ENCODE results near the gene BICDL2.

Gene BICDL2

GRCh38 chr16:3047387-3047720, 10.6 kb upstream of the BICDL2 start:
- Histone ChIP-seq H3K9me3 (replicated peaks in 1 of 2; ENCODE audit: control insufficient read depth in 2 of 2, insufficient read depth in 1 of 2, low read depth in 1 of 2, low read length in 2 of 2) (peaks cover 0 to 2% of the 10 kb centered on the region in 2 donors), H3K14ac (ENCODE audit: low read length) (no peak overlapping the region), H2AFZ (ENCODE audit: low read length) (no peak overlapping the region), H3K4me1 (ENCODE audit: control insufficient read depth in 2 of 2, insufficient read depth in 1 of 2, low read depth in 1 of 2, low read length in 2 of 2) (peaks cover 0 to 1% of the 10 kb centered on the region in 2 donors), H3K36me3 (replicated peaks in 1 of 2; ENCODE audit: control insufficient read depth in 2 of 2, insufficient read depth in 2 of 2, low read length in 2 of 2) (no peaks in the 10 kb centered on the region), H3K9ac (ENCODE audit: low read depth, low read length, poor library complexity) (no peak overlapping the region), H3K4me2 (ENCODE audit: insufficient read depth, low read length, poor library complexity, severe bottlenecking) (no peak overlapping the region), H2BK120ac (ENCODE audit: low read depth, low read length) (no peak overlapping the region), H4K8ac (ENCODE audit: low read depth, low read length) (no peak overlapping the region), H4K91ac (ENCODE audit: low read depth, low read length, poor library complexity) (no peak overlapping the region), H3K27ac (replicated peaks; ENCODE audit: low read length) (no peak overlapping the region), H3K4ac (ENCODE audit: low read length) (no peak overlapping the region), H3K4me3 (ENCODE audit: low read length in 2 of 2) (peak overlapping the region in 1 of 2 donors; percentile 49), H2BK15ac (ENCODE audit: low read length) (peak overlapping the region; percentile 37), H3K18ac (ENCODE audit: low read length) (peak overlapping the region; percentile 71), H3K23ac (ENCODE audit: low read depth, low read length, poor library complexity) (peak overlapping the region; percentile 85), H2AK5ac (ENCODE audit: low read depth, low read length) (peak overlapping the region; percentile 92), H3K79me1 (ENCODE audit: low read depth, low read length) (peaks cover 1% of the 10 kb centered on the region), H2BK12ac (ENCODE audit: low read length) (no peak overlapping the region), H2BK5ac (ENCODE audit: low read length) (peak overlapping the region; percentile 29), H3K27me3 (ENCODE audit: control insufficient read depth in 3 of 3, insufficient read depth in 3 of 3, low read depth in 1 of 3, low read length in 3 of 3) (peaks cover 14 to 67% (median 28%) of the 10 kb centered on the region in 3 experiments)
- no peak for DNase-seq (ENCODE audit: low spot score)
- WGBS, 2 donors (ENCODE audit: extremely low coverage in 2 of 2, insufficient read length in 2 of 2, insufficient replicate concordance in 1 of 2): no CpG with 5 or more reads among the region's 13 CpGs

DNA sequence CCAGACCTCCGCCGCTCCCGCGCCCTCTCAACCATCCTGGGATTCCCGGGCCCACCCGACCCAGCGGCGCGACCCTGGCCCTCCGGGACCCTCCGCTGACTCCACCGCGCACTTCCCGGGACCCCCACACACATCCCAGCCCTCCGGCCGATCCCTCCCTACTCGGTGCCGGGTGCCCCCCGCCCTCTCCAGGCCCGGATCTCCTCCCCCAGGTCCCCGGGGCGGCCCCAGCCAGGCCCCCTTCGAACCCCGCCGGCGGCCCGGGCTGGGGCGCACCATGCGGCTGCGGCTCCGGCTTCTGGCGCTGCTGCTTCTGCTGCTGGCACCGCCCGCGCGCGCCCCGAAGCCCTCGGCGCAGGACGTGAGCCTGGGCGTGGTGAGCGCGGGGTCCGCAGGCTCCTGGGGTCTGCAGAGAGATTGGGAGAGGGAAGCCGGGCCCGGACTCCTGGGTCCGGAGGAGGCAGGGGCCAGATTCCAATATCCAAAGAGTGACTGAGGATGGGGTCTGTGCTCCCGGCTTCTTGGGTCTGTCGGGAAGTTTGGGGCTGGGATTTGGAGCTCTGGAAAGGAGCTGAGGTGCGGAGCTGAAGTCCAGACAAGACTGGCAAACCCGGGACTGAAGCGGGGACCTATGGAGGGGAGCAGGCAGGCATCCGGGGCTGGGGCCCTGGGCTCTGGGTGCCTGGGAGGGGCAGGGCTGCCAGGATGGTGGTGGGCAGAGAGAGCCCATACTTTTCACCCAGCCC, 10.1 kb upstream of the BICDL2 start:
- Histone ChIP-seq H3K4me1 (ENCODE audit: control insufficient read depth in 2 of 2, insufficient read depth in 1 of 2, low read depth in 1 of 2, low read length in 2 of 2) (peaks cover 0 to 1% of the 10 kb centered on the region in 2 donors), H2BK120ac (ENCODE audit: low read depth, low read length) (no peak overlapping the region), H2AK5ac (ENCODE audit: low read depth, low read length) (peak overlapping the region; percentile 92), H3K27ac (replicated peaks; ENCODE audit: low read length) (no peak overlapping the region), H2BK12ac (ENCODE audit: low read length) (no peak overlapping the region), H3K14ac (ENCODE audit: low read length) (no peak overlapping the region), H3K36me3 (replicated peaks in 1 of 2; ENCODE audit: control insufficient read depth in 2 of 2, insufficient read depth in 2 of 2, low read length in 2 of 2) (no peaks in the 10 kb centered on the region), H3K9ac (ENCODE audit: low read depth, low read length, poor library complexity) (no peak overlapping the region), H3K79me1 (ENCODE audit: low read depth, low read length) (peaks cover 1% of the 10 kb centered on the region), H3K9me3 (replicated peaks in 1 of 2; ENCODE audit: control insufficient read depth in 2 of 2, insufficient read depth in 1 of 2, low read depth in 1 of 2, low read length in 2 of 2) (peaks cover 0 to 2% of the 10 kb centered on the region in 2 donors), H3K4me2 (ENCODE audit: insufficient read depth, low read length, poor library complexity, severe bottlenecking) (peak overlapping the region; percentile 89), H3K4me3 (ENCODE audit: low read length in 2 of 2) (peak overlapping the region; percentile 49 to 64), H2AFZ (ENCODE audit: low read length) (peak overlapping the region; percentile 99), H3K27me3 (ENCODE audit: control insufficient read depth in 3 of 3, insufficient read depth in 3 of 3, low read depth in 1 of 3, low read length in 3 of 3) (peaks cover 14 to 67% (median 28%) of the 10 kb centered on the region in 3 experiments), H3K18ac (ENCODE audit: low read length) (peak overlapping the region; percentile 83), H2BK5ac (ENCODE audit: low read length) (peak overlapping the region; percentile 29), H3K23ac (ENCODE audit: low read depth, low read length, poor library complexity) (peak overlapping the region; percentile 85), H3K4ac (ENCODE audit: low read length) (no peak overlapping the region), H4K91ac (ENCODE audit: low read depth, low read length, poor library complexity) (no peak overlapping the region), H4K8ac (ENCODE audit: low read depth, low read length) (no peak overlapping the region), H2BK15ac (ENCODE audit: low read length) (peak overlapping the region; percentile 37)
- no peak for DNase-seq (ENCODE audit: low spot score)
- WGBS, 2 donors (ENCODE audit: extremely low coverage in 2 of 2, insufficient read length in 2 of 2, insufficient replicate concordance in 1 of 2): no CpG with 5 or more reads among the region's 54 CpGs

DNA sequence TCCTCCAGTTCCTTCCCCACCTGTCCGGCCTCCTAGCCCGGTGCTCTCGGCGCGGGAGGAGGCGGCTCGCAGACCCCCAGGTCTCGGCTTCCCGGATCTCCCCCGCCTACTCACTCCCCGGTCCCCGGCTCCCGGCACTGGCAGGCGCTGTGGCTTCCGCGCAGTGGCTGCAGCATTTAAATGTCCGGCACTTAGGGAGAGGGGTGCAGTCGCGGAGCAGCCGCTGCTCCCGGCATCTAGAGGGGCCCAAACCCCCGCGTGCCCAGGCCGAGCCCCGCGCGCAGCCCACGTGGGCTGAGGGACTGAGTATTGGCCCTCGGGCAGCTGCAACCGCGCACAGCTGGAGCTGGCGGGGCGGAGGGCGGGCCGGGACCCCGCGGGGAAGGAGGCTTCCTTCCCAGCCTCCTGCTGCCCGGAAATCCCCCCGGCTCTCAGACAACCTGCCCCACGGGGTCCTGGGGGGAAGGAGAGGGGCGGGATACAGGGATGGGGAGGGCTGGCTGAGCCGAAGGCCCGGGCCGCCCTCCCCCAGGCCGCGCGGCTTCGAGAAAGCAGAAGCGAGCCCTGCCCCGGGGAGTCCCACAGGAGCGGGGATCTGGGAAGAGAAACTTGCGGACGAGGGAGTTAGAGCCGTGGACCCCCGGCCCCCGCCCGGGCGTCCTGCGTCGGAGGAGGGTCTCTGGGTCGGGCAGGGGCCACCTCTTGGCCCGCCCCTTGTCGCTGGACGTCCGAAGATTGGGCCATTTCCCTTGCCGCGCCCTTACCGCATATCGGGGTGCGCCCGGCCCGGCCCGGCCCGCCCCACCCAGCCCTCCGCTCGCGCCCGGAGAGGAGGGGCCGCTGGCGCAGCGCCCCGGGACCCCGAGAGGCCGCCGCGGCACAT, 9.3 kb upstream of the BICDL2 start, which contains the start of gene MMP25:
MMP25 (plus strand) TSS at position 804 of the 883 bp plus-strand sequence. CDS start 357 bp downstream, outside the sequence.
- Histone ChIP-seq H4K8ac (ENCODE audit: low read depth, low read length) (no peak within 1 kb of the TSS), H3K4me1 (ENCODE audit: control insufficient read depth in 2 of 2, insufficient read depth in 1 of 2, low read depth in 1 of 2, low read length in 2 of 2) (peaks cover 0 to 1% of the 10 kb centered on the region in 2 donors), H3K27me3 (ENCODE audit: control insufficient read depth in 3 of 3, insufficient read depth in 3 of 3, low read depth in 1 of 3, low read length in 3 of 3) (peaks cover 14 to 66% (median 28%) of the 10 kb centered on the region in 3 experiments), H3K9ac (ENCODE audit: low read depth, low read length, poor library complexity) (peak within 1 kb of the TSS; percentile 70), H3K23ac (ENCODE audit: low read depth, low read length, poor library complexity) (peak within 1 kb of the TSS; percentile 85), H3K36me3 (replicated peaks in 1 of 2; ENCODE audit: control insufficient read depth in 2 of 2, insufficient read depth in 2 of 2, low read length in 2 of 2) (no peaks in the 10 kb centered on the region), H2BK5ac (ENCODE audit: low read length) (peak within 1 kb of the TSS; percentile 29), H2BK120ac (ENCODE audit: low read depth, low read length) (no peak within 1 kb of the TSS), H3K4ac (ENCODE audit: low read length) (no peak within 1 kb of the TSS), H3K27ac (replicated peaks; ENCODE audit: low read length) (no peak within 1 kb of the TSS), H3K18ac (ENCODE audit: low read length) (peak within 1 kb of the TSS; percentile 94), H3K14ac (ENCODE audit: low read length) (peak within 1 kb of the TSS; percentile 89), H3K4me2 (ENCODE audit: insufficient read depth, low read length, poor library complexity, severe bottlenecking) (peak within 1 kb of the TSS; percentile 89), H2AK5ac (ENCODE audit: low read depth, low read length) (peak within 1 kb of the TSS; percentile 92), H2BK12ac (ENCODE audit: low read length) (peak within 1 kb of the TSS; percentile 22), H3K9me3 (replicated peaks in 1 of 2; ENCODE audit: control insufficient read depth in 2 of 2, insufficient read depth in 1 of 2, low read depth in 1 of 2, low read length in 2 of 2) (peaks cover 0 to 2% of the 10 kb centered on the region in 2 donors), H4K91ac (ENCODE audit: low read depth, low read length, poor library complexity) (no peak within 1 kb of the TSS), H2BK15ac (ENCODE audit: low read length) (peak within 1 kb of the TSS; percentile 58), H2AFZ (ENCODE audit: low read length) (peak within 1 kb of the TSS; percentile 99), H3K4me3 (ENCODE audit: low read length in 2 of 2) (peak within 1 kb of the TSS; percentile 49 to 75), H3K79me1 (ENCODE audit: low read depth, low read length) (peaks cover 1% of the 10 kb centered on the region)
- DNase-seq (ENCODE audit: low spot score): no peak
- no CpG with 5 or more reads among the region's 86 CpGs for WGBS, 2 donors (ENCODE audit: extremely low coverage in 2 of 2, insufficient read length in 2 of 2, insufficient replicate concordance in 1 of 2)

All from neuronal stem cell (in vitro differentiated cells).